Activated CD8-positive, alpha-beta T cell treated with anti-CD3 and anti-CD28 coated beads, Interleukin-2, amount 10 ng/mL, durations not matched to agents 7 days and 5 days (primary cell): ENCODE data around the gene PIP5KL1. TPM values are rescaled to one million over a fixed set of nuclear protein-coding genes. Genes with fewer than 3 reads are reported as not detected.
A peak's percentile ranks its signal among the peaks of the same experiment; 100 is the strongest.

Experiments used
- ATAC-seq: fragments of 150-1000 bp; cut with Tn5 transposase; one replicate; pipeline ENCODE4 v1.10.0; 2021; ENCODE audit warnings: moderate library complexity
- CTCF ChIA-PET: fragments of 350-600 bp; sonication (Branson Sonifier 250); formaldehyde crosslinking; loops from one replicate; lab custom pipeline; 2021; ENCODE audit warnings: antibody characterized with exemption; lab: Charles Lee
- POLR2A ChIA-PET: fragments of 350-600 bp; sonication (Branson Sonifier 250); formaldehyde crosslinking; loops from one replicate; lab custom pipeline; 2021; ENCODE audit warnings: antibody characterized with exemption; lab: Charles Lee
- DNase-seq: peaks from one replicate; pipeline ENCODE4 v3.0.0-alpha.2; 2020
- H3K27ac Mint-ChIP-seq: one replicate; pipeline ENCODE4 v1.8.0; 2021; ENCODE audit warnings: mild to moderate bottlenecking, mixed read lengths
- H3K27me3 Mint-ChIP-seq: one replicate; pipeline ENCODE4 v1.8.0; 2021; ENCODE audit warnings: low read depth, mixed read lengths
- H3K36me3 Mint-ChIP-seq: one replicate; pipeline ENCODE4 v1.8.0; 2021; ENCODE audit warnings: low read depth, mixed read lengths
- H3K4me1 Mint-ChIP-seq: one replicate; pipeline ENCODE4 v1.8.0; 2021; ENCODE audit warnings: low read depth, mixed read lengths
- H3K4me3 Mint-ChIP-seq: one replicate; pipeline ENCODE4 v1.8.0; 2021; ENCODE audit warnings: mild to moderate bottlenecking, mixed read lengths
- H3K9me3 Mint-ChIP-seq: one replicate; pipeline ENCODE4 v1.8.0; 2022; ENCODE audit warnings: mixed read lengths; ENCODE audit not compliant: insufficient read depth
- total RNA-seq, 2 experiments: library from RNA; stranded (reverse); gene quantifications; one replicate each; pipeline ENCODE4 v1.2.3, GENCODE V29; 2021

The PIP5KL1 gene
- total RNA-seq = 1 to 10 TPM; 2.6 to 2.7 TPM

GRCh38 chr9:127930231-127931091, at the start of gene PIP5KL1:
Gene PIP5KL1, minus strand, starts transcription at chr9:127930777. Its CDS starts 25 bp downstream, at chr9:127930752.
- H3K27ac Mint-ChIP-seq = no peak within 1 kb of the TSS
- CTCF ChIA-PET = interaction anchor here (1.2 to 2.8 kb wide), 5 partner anchors 9 to 196 kb away, joined by 4 to 21 read pairs (median 5); partner anchors contain the start of gene TOR2A
- H3K27me3 Mint-ChIP-seq = peaks cover 15% of the 10 kb centered on the region
- ATAC-seq = peak; percentile 78
- peak within 1 kb of the TSS; percentile 64 for H3K4me3 Mint-ChIP-seq
- POLR2A ChIA-PET = interaction anchor here (0.8 to 1.5 kb wide), 4 partner anchors 9 to 31 kb away, joined by 3 to 4 read pairs (median 4); partner anchors contain the start of gene ST6GALNAC6
- peaks cover 66% of the 10 kb centered on the region for H3K4me1 Mint-ChIP-seq
- DNase-seq = peak; percentile 77
- peaks cover 14% of the 10 kb centered on the region for H3K36me3 Mint-ChIP-seq
- no peaks in the 10 kb centered on the region for H3K9me3 Mint-ChIP-seq

GRCh38 chr9:127980060-127980705, 49.6 kb upstream of the PIP5KL1 start:
- H3K27me3 Mint-ChIP-seq = no peaks in the 10 kb centered on the region
- DNase-seq = peak; percentile 52
- peak overlapping the region; percentile 88 for H3K27ac Mint-ChIP-seq
- peaks cover 52% of the 10 kb centered on the region for H3K4me1 Mint-ChIP-seq
- no peaks in the 10 kb centered on the region for H3K9me3 Mint-ChIP-seq
- POLR2A ChIA-PET = interaction anchor here (1.3 to 12.5 kb wide), 8 partner anchors 8 to 71 kb away, joined by 3 to 183 read pairs (median 6); no protein-coding TSS in a partner anchor
- ATAC-seq = peak; percentile 27
- H3K4me3 Mint-ChIP-seq = peak overlapping the region; percentile 97
- peaks cover 43% of the 10 kb centered on the region for H3K36me3 Mint-ChIP-seq
- CTCF ChIA-PET = interaction anchor here (6.0 to 16.3 kb wide), 4 partner anchors 26 to 55 kb away, joined by 32 to 158 read pairs (median 63); no protein-coding TSS in a partner anchor

GRCh38 chr9:127979333-127980059, 48.9 kb upstream of the PIP5KL1 start:
- no peak for DNase-seq
- H3K9me3 Mint-ChIP-seq = no peaks in the 10 kb centered on the region
- no peaks in the 10 kb centered on the region for H3K27me3 Mint-ChIP-seq
- peak overlapping the region; percentile 97 for H3K4me3 Mint-ChIP-seq
- peaks cover 49% of the 10 kb centered on the region for H3K36me3 Mint-ChIP-seq
- ChIA-PET CTCF (interaction anchor here (1.0 to 16.3 kb wide), 6 partner anchors 25 to 138 kb away, joined by 3 to 158 read pairs (median 42); no protein-coding TSS in a partner anchor), POLR2A (interaction anchor here (1.3 to 12.5 kb wide), 6 partner anchors 9 to 71 kb away, joined by 4 to 183 read pairs (median 6); no protein-coding TSS in a partner anchor)
- peak overlapping the region; percentile 88 for H3K27ac Mint-ChIP-seq
- H3K4me1 Mint-ChIP-seq = peaks cover 56% of the 10 kb centered on the region
- ATAC-seq = no peak

- Mint-ChIP-seq H3K9me3 (no peaks in the 10 kb centered on the region), H3K4me1 (peaks cover 60% of the 10 kb centered on the region), H3K4me3 (peak overlapping the region; percentile 97), H3K27ac (peak overlapping the region; percentile 88), H3K27me3 (no peaks in the 10 kb centered on the region), H3K36me3 (peaks cover 55% of the 10 kb centered on the region)
- ATAC-seq (no peak), DNase-seq (no peak)
- CTCF ChIA-PET = interaction anchor here (1.0 to 16.3 kb wide), 6 partner anchors 25 to 139 kb away, joined by 3 to 158 read pairs (median 42); no protein-coding TSS in a partner anchor
- POLR2A ChIA-PET = interaction anchor here (1.6 to 12.5 kb wide), 4 partner anchors 8 to 52 kb away, joined by 4 to 183 read pairs (median 16); no protein-coding TSS in a partner anchor
Observed at GRCh38 chr9:127979015-127979332, 48.4 kb upstream of the PIP5KL1 start.

GRCh38 chr9:127977884-127978647, 47.5 kb upstream of the PIP5KL1 start:
- Mint-ChIP-seq H3K27ac (peak overlapping the region; percentile 73), H3K9me3 (no peaks in the 10 kb centered on the region), H3K4me3 (peak overlapping the region; percentile 97), H3K27me3 (no peaks in the 10 kb centered on the region), H3K36me3 (peaks cover 61% of the 10 kb centered on the region), H3K4me1 (peaks cover 60% of the 10 kb centered on the region)
- DNase-seq (peak; percentile 39), ATAC-seq (no peak)
- ChIA-PET POLR2A (interaction anchor here (1.4 to 12.5 kb wide), 4 partner anchors 23 to 53 kb away, joined by 6 to 183 read pairs (median 6); no protein-coding TSS in a partner anchor), CTCF (interaction anchor here (1.2 to 16.3 kb wide), 6 partner anchors 24 to 140 kb away, joined by 4 to 158 read pairs (median 42); no protein-coding TSS in a partner anchor)

GRCh38 chr9:127977009-127977883, 46.7 kb upstream of the PIP5KL1 start:
- peaks cover 68% of the 10 kb centered on the region for H3K36me3 Mint-ChIP-seq
- H3K9me3 Mint-ChIP-seq = no peaks in the 10 kb centered on the region
- peak overlapping the region; percentile 97 for H3K4me3 Mint-ChIP-seq
- ChIA-PET POLR2A (interaction anchor here (0.6 to 12.5 kb wide), 4 partner anchors 11 to 53 kb away, joined by 6 to 183 read pairs (median 6); no protein-coding TSS in a partner anchor), CTCF (interaction anchor here (1.1 to 16.3 kb wide), 6 partner anchors 23 to 111 kb away, joined by 4 to 158 read pairs (median 42); no protein-coding TSS in a partner anchor)
- peaks cover 60% of the 10 kb centered on the region for H3K4me1 Mint-ChIP-seq
- H3K27ac Mint-ChIP-seq = peak overlapping the region; percentile 73
- no peaks in the 10 kb centered on the region for H3K27me3 Mint-ChIP-seq
- DNase-seq = no peak
- ATAC-seq = no peak

- H3K27ac Mint-ChIP-seq = peak overlapping the region; percentile 73
- ChIA-PET POLR2A (interaction anchor here (0.6 to 12.5 kb wide), 4 partner anchors 8 to 54 kb away, joined by 3 to 183 read pairs (median 6); no protein-coding TSS in a partner anchor), CTCF (interaction anchor here (1.0 to 16.3 kb wide), 6 partner anchors 13 to 112 kb away, joined by 3 to 158 read pairs (median 42); no protein-coding TSS in a partner anchor)
- H3K9me3 Mint-ChIP-seq = no peaks in the 10 kb centered on the region
- no peaks in the 10 kb centered on the region for H3K27me3 Mint-ChIP-seq
- H3K4me1 Mint-ChIP-seq = peaks cover 61% of the 10 kb centered on the region
- no peak for DNase-seq
- H3K4me3 Mint-ChIP-seq = peak overlapping the region; percentile 97
- peaks cover 76% of the 10 kb centered on the region for H3K36me3 Mint-ChIP-seq
- ATAC-seq = no peak
Observed at GRCh38 chr9:127976498-127976897, 45.9 kb upstream of the PIP5KL1 start.

- DNase-seq (no peak), ATAC-seq (no peak)
- Mint-ChIP-seq H3K27ac (peak overlapping the region; percentile 73), H3K4me1 (peaks cover 65% of the 10 kb centered on the region), H3K27me3 (no peaks in the 10 kb centered on the region), H3K9me3 (no peaks in the 10 kb centered on the region), H3K36me3 (peaks cover 78% of the 10 kb centered on the region), H3K4me3 (peak overlapping the region; percentile 97)
- ChIA-PET POLR2A (interaction anchor here (0.6 to 12.5 kb wide), 5 partner anchors 9 to 55 kb away, joined by 3 to 183 read pairs (median 3); no protein-coding TSS in a partner anchor), CTCF (interaction anchor here (1.0 to 16.3 kb wide), 5 partner anchors 12 to 60 kb away, joined by 3 to 158 read pairs (median 51); no protein-coding TSS in a partner anchor)
Observed at GRCh38 chr9:127975376-127976315, 45.1 kb upstream of the PIP5KL1 start.
